Kidney capillary endothelial cell (primary cell): Measurements from ENCODE around the gene FAM89A.
A peak's percentile ranks its signal among the peaks of the same experiment; 100 is the strongest.
"Not testable (repeated sequence)": the region's sequence is repeated elsewhere in the genome, so short reads cannot be mapped to it uniquely, and the experiment has no call there.

Source experiments
- DNase-seq: peaks from one replicate; pipeline ENCODE4 v3.0.0-alpha.2; 2018; ENCODE audit warnings: low spot score

FAM89A gene

GRCh38 chr1:231029841-231030240, 10.2 kb downstream of the FAM89A start:
- DNase-seq: no peak

- DNase-seq: not testable (repeated sequence)
These were observed 10.8 kb downstream of the FAM89A start for GRCh38 chr1:231029247-231029646.

GRCh38 chr1:231028682-231029081, 11.4 kb downstream of the FAM89A start:
- DNase-seq: peak; percentile 37

GRCh38 chr1:231027971-231028370, 12.1 kb downstream of the FAM89A start:
- no peak for DNase-seq

GRCh38 chr1:231027136-231027925, 12.7 kb downstream of the FAM89A start:
- no peak for DNase-seq

GRCh38 chr1:231026576-231026975, 13.5 kb downstream of the FAM89A start:
- no peak for DNase-seq

- no peak for DNase-seq
These were observed 16.9 kb downstream of the FAM89A start for GRCh38 chr1:231023150-231023549.

- DNase-seq: not testable (repeated sequence)
These were observed 17.5 kb downstream of the FAM89A start for GRCh38 chr1:231022543-231022942.

- peak; percentile 33 for DNase-seq
These were observed 18.5 kb downstream of the FAM89A start for GRCh38 chr1:231021540-231022031.

- DNase-seq: peak; percentile 14
These were observed 19.2 kb downstream of the FAM89A start for GRCh38 chr1:231020816-231021215.

- peak; percentile 58 for DNase-seq
These were observed 19.9 kb downstream of the FAM89A start for GRCh38 chr1:231020139-231020601.

- no peak for DNase-seq
These were observed 20.3 kb downstream of the FAM89A start for GRCh38 chr1:231019711-231020110.

- DNase-seq: no peak
These were observed 23.1 kb downstream of the FAM89A start for GRCh38 chr1:231016966-231017365.

- DNase-seq: no peak
These were observed 23.8 kb downstream of the FAM89A start for GRCh38 chr1:231016234-231016633.

- no peak for DNase-seq
These were observed 26.6 kb downstream of the FAM89A start for GRCh38 chr1:231013391-231014015.

GRCh38 chr1:231011963-231012362, 28.1 kb downstream of the FAM89A start:
- DNase-seq: no peak

GRCh38 chr1:231011360-231011759, 28.7 kb downstream of the FAM89A start:
- DNase-seq: no peak

GRCh38 chr1:231007535-231007934, 32.5 kb downstream of the FAM89A start:
- DNase-seq: not testable (repeated sequence)

- no peak for DNase-seq
These were observed 38.2 kb downstream of the FAM89A start for GRCh38 chr1:231001892-231002291.

GRCh38 chr1:231000639-231001038, 39.4 kb downstream of the FAM89A start:
- no peak for DNase-seq

GRCh38 chr1:231000201-231000600, 39.9 kb downstream of the FAM89A start:
- no peak for DNase-seq

- DNase-seq: no peak
These were observed 45.2 kb downstream of the FAM89A start for GRCh38 chr1:230994860-230995259.

- DNase-seq: no peak
These were observed 47.8 kb downstream of the FAM89A start for GRCh38 chr1:230992100-230992774.
